ENCODE data around the gene TAF6L. TPM values are rescaled to one million over a fixed set of nuclear protein-coding genes. Genes with fewer than 3 reads are reported as not detected.

Gene TAF6L
- total and polyA plus RNA-seq, 9 of the 15 experiments (the other 6 are each of a cell fraction or from before 2014, with no cell fraction given): 0.04 to 45.5 (median 20.8) TPM

DNA sequence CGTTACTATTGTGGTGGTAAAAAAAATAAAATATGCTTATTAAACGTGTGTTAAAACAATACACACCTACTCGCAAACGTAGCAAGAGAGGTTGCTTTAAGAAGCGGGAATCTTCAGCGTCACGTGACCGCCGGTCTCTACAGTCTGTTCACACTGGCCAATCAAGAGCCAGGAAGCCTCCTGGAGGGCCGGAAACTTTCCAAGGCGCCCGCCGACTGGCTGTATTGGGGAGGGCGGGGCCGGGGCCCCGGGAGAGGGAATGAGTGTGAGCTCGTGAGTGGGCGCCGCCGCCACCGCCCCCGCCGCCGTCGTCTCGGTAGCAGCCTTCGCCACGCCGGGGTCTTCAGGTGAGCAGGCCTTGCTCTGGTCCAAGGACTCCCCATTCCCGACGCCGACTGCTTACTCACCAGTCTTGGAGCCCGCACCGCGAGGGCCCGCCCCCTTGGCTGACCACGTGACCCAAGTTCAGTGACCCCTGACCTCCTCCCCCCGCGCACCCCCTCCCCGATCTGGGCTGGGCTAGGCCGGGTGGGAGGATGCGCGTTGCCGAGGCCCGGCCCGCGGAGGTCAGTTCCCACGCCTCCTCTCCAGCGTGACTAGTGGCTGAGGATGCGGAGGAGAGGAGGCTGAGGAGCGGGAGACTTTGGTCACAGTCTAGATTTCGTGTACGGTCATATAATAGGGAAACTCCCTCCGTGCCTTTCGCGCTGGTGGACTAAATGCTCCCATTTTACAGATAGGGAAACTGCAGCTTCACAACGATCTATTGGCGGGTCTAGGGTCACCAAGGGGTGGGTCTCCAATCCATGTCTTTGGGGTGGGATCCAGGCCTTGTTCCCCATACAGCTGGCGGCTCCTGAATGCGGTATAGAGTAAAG is at the start of gene TAF6L (continued):
- TF ChIP-seq RB1 (IDR thresholded peaks at IDR 0.05; ENCODE audit: low read depth) (peak; percentile 77; the same call in 1 of the 2 replicates), RBFOX2 (IDR thresholded peaks at IDR 0.05; ENCODE audit: low read depth, low read length) (peak; percentile 91), HNRNPUL1 (IDR thresholded peaks at IDR 0.05; ENCODE audit: low read length) (no peak), U2AF2 (optimal IDR thresholded peaks at IDR 0.05; ENCODE audit: low read depth, low read length) (no peak), ILF3 (IDR thresholded peaks at IDR 0.05; ENCODE audit: borderline replicate concordance) (no peak), GTF2A2 (tag; IDR thresholded peaks at IDR 0.05) (no peak), KAT8 (IDR thresholded peaks at IDR 0.05; ENCODE audit: low read depth) (no peak), CREBBP (IDR thresholded peaks at IDR 0.05; ENCODE audit: low read depth, low read length) (no peak), HNRNPH1 (optimal IDR thresholded peaks at IDR 0.05; ENCODE audit: low read depth, low read length) (no peak), SIN3A (IDR thresholded peaks at IDR 0.05; ENCODE audit: borderline replicate concordance in 2 of 2, control insufficient read depth in 1 of 2, low read depth in 2 of 2, low read length in 2 of 2) (peak; percentile 37 to 86; a peak in 2 of 4 replicates), FIP1L1 (IDR thresholded peaks at IDR 0.05; ENCODE audit: low read depth, low read length, poor library complexity, severe bottlenecking) (peak; percentile 71), POLR2H (tag; IDR thresholded peaks at IDR 0.05; ENCODE audit: low read depth) (peak; percentile 71), ZNF324 (CRISPR knock-in tag; IDR thresholded peaks at IDR 0.05) (no peak), ZNF282 (CRISPR knock-in tag; IDR thresholded peaks at IDR 0.05) (no peak), RFX1 (IDR thresholded peaks at IDR 0.05) (no peak), TAL1 (IDR thresholded peaks at IDR 0.05) (no peak), SAFB (IDR thresholded peaks at IDR 0.05; ENCODE audit: borderline replicate concordance, low read depth, low read length) (peak; percentile 75; the same call in 1 of the 2 replicates), IRF2 (CRISPR knock-in tag; IDR thresholded peaks at IDR 0.05) (no peak), SREBF2 (CRISPR knock-in tag; IDR thresholded peaks at IDR 0.05) (no peak), XRCC3 (IDR thresholded peaks at IDR 0.05) (no peak), ZNF77 (CRISPR knock-in tag; IDR thresholded peaks at IDR 0.05) (no peak), ZNF133 (CRISPR knock-in tag; IDR thresholded peaks at IDR 0.05) (no peak), RBM39 (optimal IDR thresholded peaks at IDR 0.05; ENCODE audit: low read depth, low read length) (no peak), PPARD (CRISPR knock-in tag; IDR thresholded peaks at IDR 0.05) (no peak), POLR2B (IDR thresholded peaks at IDR 0.05; ENCODE audit: low read depth, partially characterized antibody) (peak; percentile 72)
- TF ChIP-seq, protein P1, sequence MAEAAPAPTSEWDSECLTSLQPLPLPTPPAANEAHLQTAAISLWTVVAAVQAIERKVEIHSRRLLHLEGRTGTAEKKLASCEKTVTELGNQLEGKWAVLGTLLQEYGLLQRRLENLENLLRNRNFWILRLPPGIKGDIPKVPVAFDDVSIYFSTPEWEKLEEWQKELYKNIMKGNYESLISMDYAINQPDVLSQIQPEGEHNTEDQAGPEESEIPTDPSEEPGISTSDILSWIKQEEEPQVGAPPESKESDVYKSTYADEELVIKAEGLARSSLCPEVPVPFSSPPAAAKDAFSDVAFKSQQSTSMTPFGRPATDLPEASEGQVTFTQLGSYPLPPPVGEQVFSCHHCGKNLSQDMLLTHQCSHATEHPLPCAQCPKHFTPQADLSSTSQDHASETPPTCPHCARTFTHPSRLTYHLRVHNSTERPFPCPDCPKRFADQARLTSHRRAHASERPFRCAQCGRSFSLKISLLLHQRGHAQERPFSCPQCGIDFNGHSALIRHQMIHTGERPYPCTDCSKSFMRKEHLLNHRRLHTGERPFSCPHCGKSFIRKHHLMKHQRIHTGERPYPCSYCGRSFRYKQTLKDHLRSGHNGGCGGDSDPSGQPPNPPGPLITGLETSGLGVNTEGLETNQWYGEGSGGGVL (CRISPR knock-in tag; IDR thresholded peaks at IDR 0.05): no peak
- TF ChIP-seq, protein P2, sequence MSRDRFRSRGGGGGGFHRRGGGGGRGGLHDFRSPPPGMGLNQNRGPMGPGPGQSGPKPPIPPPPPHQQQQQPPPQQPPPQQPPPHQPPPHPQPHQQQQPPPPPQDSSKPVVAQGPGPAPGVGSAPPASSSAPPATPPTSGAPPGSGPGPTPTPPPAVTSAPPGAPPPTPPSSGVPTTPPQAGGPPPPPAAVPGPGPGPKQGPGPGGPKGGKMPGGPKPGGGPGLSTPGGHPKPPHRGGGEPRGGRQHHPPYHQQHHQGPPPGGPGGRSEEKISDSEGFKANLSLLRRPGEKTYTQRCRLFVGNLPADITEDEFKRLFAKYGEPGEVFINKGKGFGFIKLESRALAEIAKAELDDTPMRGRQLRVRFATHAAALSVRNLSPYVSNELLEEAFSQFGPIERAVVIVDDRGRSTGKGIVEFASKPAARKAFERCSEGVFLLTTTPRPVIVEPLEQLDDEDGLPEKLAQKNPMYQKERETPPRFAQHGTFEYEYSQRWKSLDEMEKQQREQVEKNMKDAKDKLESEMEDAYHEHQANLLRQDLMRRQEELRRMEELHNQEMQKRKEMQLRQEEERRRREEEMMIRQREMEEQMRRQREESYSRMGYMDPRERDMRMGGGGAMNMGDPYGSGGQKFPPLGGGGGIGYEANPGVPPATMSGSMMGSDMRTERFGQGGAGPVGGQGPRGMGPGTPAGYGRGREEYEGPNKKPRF (IDR thresholded peaks at IDR 0.05; ENCODE audit: low read depth, low read length): no peak
